VCaP (cell line): ENCODE measurements around the gene DOK6.

Source experiments
- H3K27ac ChIP-seq: fragments of 450-650 bp; 2 replicates; pipeline ENCODE4 v1.5.1; 2017
- TF ChIP-seq, protein P1 (sequence below): fragments of 450-650 bp; conservative IDR thresholded peaks from 2 replicates; pipeline ENCODE4 v1.5.1; 2017; ENCODE audit warnings: mild to moderate bottlenecking, moderate library complexity

Gene DOK6

DNA sequence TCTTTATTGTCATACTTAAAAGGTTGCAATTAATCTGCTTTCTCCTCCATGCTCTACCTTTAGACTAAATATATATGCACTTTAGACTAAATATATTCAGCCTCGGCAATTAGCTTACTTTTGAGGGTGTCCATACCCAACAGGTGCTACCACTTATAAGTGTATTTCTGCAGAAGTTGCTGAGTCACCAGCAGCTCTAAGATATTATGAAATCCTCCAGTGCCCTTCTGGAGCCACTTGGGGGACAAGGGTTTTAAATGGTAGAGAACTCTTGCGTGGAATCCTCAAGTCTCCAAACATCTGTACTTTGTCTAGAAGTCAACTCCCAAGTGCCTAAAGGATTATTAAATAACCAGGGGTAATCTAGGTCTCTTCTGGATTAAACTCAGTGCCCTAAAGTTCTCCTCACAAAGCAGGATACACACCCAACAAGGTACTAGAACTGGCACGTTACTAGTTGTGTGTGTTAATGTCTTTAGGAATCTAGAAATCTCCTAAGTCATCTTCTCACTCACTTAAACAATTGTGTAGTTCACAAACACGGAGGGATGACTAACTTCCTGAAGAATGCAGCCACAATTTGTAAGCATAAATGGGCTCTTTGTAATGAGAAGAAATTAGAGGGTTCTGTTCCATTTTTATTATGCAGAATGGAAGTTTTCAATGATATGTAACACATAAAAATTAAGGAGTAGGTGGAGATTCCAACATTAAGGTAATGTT lies 387.3 kb downstream of the DOK6 start:
- TF ChIP-seq, protein P1, sequence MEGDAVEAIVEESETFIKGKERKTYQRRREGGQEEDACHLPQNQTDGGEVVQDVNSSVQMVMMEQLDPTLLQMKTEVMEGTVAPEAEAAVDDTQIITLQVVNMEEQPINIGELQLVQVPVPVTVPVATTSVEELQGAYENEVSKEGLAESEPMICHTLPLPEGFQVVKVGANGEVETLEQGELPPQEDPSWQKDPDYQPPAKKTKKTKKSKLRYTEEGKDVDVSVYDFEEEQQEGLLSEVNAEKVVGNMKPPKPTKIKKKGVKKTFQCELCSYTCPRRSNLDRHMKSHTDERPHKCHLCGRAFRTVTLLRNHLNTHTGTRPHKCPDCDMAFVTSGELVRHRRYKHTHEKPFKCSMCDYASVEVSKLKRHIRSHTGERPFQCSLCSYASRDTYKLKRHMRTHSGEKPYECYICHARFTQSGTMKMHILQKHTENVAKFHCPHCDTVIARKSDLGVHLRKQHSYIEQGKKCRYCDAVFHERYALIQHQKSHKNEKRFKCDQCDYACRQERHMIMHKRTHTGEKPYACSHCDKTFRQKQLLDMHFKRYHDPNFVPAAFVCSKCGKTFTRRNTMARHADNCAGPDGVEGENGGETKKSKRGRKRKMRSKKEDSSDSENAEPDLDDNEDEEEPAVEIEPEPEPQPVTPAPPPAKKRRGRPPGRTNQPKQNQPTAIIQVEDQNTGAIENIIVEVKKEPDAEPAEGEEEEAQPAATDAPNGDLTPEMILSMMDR: no peak
- H3K27ac ChIP-seq: no peak overlapping the region

DNA sequence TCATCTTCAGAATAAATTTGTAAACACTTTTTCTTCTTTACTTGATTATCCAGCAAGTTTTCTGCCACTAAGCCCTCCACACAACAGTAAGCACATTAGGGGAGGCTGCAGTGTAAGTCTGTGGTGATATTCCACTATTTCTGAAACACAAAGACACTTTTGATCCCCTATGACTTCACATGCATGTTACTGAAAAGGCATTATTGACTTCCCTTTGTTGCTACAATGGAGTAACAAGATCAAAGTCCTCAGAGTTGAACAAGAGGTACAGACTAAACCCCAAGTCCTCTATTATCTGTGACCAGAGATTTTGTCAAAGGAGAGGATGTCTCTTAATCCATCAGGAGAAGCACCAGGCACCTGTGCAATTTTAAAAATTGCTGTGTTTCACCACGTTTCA lies 389.1 kb downstream of the DOK6 start:
- TF ChIP-seq, protein P1: no peak
- H3K27ac ChIP-seq: no peak overlapping the region

DNA sequence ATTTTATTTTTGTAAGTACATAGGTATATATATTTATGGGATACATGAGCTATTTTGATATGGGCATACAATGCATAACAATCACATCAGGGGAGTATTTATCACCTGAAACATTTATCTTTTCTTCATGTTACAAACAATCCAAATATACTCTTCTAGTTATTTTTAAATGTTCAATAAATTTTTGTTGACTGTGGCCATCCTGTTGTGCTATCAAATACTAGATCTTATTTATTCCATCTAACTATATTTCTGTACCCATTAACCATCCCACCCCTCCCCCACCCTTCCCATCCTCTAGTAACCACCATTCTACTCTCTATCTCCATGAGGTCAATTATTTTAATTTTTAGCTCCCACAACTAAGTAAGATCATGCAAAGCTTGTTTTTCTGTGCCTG lies 390.0 kb downstream of the DOK6 start:
- TF ChIP-seq, protein P1: no peak
- no peak overlapping the region for H3K27ac ChIP-seq

DNA sequence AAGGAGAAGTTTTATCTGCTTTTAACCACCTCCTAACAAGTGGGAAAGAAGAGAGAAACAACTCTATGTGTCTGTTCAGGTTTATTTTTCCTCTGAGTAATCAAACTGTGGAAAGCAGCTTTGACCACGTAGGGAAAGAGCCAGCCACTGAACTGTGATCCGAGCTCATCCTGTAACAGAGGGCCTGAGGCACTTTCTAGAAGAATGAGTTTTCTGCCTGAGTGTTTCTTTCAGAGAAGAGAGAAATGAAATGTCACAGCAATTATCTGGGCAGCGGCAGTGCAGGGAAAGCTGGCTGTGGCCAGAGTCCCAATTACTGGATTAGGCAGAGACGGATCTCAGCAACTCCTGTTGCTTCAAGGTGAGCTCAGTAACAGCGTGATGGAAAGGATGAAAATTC lies 395.1 kb downstream of the DOK6 start:
- TF ChIP-seq, protein P1: no peak
- H3K27ac ChIP-seq: no peak overlapping the region

DNA sequence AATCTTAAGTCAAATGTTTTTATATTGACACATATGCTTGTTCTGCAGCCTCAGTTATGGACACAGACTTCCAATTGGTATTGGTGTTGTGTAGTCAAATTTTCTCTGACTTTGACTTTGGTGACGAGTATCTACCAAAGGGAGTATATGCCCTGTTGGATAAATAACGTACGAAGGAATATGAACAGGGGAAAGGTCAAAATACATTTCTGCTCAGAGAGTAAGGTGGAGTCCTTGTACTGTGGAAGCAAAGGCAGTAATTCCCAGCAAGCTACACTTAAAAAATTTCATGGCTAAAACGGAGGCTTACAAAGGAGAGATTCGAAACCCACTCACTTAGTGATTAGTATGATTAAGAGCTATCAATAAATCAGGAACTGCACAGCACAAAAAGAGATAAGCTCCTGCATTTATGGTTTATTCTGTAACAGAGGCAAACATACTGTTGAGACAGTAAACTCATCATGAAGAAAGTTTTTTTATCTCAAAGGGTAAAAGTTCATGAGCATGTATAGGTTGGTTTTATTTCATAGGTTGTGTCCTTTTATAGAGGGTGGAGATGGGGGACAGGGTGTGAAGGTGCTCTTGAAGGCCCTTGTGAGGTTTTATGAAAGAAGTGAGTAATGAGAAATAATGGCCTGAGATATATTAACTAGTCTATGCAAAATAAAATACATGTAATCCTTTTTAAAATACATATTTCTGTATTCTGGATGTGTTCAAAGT lies 404.3 kb downstream of the DOK6 start:
- H3K27ac ChIP-seq: no peak overlapping the region
- TF ChIP-seq, protein P1: no peak

DNA sequence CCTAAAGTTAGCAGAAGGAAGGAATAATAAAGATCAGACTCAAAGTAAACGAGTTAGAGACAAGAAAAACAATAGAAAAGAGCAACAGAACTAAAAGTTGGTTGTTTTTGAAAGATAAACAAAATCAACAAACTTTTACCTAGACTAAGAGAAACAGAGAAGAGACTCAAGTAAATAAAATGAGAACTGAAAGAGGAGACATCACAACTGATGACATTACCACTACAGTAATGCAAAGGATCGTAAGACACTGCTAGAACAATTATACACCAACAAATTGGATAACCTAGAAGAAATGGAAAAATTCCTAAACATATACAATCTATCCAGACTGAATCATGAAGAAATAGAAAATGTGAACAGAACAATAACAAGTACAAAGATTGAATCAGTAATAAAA lies 407.7 kb downstream of the DOK6 start:
- no peak overlapping the region for H3K27ac ChIP-seq
- TF ChIP-seq, protein P1: no peak

DNA sequence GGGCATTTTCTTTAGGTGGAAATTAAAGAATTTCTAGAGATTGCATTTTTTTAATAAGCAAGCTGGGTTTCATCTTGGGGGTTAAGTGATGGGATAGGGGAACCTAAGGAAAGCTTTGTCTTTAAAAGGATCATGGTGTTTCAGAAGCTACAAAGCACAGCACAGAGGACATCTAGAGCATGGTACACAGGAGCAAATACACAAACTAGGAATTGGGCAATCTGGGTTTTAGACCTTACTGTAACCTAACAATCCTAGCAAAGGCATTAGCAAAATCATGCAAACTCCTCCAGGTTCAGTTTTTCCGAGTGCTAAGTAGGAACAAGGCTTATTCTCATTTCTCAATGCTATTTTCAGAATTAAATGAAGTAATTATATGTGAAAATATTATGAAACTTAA lies 412.9 kb downstream of the DOK6 start:
- TF ChIP-seq, protein P1: no peak
- no peak overlapping the region for H3K27ac ChIP-seq
